HepG2 (cell line): ENCODE measurements around the gene CCDC88A. TPM values are rescaled to one million over a fixed set of nuclear protein-coding genes. Genes with fewer than 3 reads are reported as not detected.

Experiments used
- AFF4 ChIP-seq: sonication (generic); formaldehyde crosslinking; IDR thresholded peaks from 2 replicates; pipeline ENCODE4 v1.4.0; 2020; ENCODE audit warnings: missing genetic modification reagents
- ATM ChIP-seq: fragments of 450-650 bp; IDR thresholded peaks from 2 replicates; pipeline ENCODE4 v1.7.1; 2017; ENCODE audit warnings: mild to moderate bottlenecking, borderline replicate concordance
- GABPA ChIP-seq, 2 experiments: IDR thresholded peaks; 2 replicates each; pipeline ENCODE4 v1.6.1; 2011 to 2016; ENCODE audit warnings: low read depth in 2 of 2, low read length in 1 of 2, missing biosample characterization in 1 of 2, missing genetic modification characterization in 1 of 2
- GATA4 ChIP-seq: sonication (generic); IDR thresholded peaks from 2 replicates; pipeline ENCODE4 v1.6.1; 2016; ENCODE audit warnings: antibody characterized with exemption, low read depth, borderline replicate concordance
- KAT2B ChIP-seq: fragments of 150-350 bp; IDR thresholded peaks from 2 replicates; pipeline ENCODE4 v1.6.1; 2014; ENCODE audit warnings: low read depth, low read length, borderline replicate concordance
- PAXIP1 ChIP-seq: sonication (generic); formaldehyde crosslinking; conservative IDR thresholded peaks from 2 replicates; pipeline ENCODE4 v1.4.0; 2020; ENCODE audit warnings: mild to moderate bottlenecking, missing genetic modification reagents, moderate library complexity
- PHF20 ChIP-seq: sonication (generic); formaldehyde crosslinking; IDR thresholded peaks from 2 replicates; pipeline ENCODE4 v1.5.0; 2020; ENCODE audit warnings: mild to moderate bottlenecking, missing genetic modification reagents
- SIX4 ChIP-seq: sonication (generic); formaldehyde crosslinking; IDR thresholded peaks from 2 replicates; pipeline ENCODE4 v1.4.0; 2020; ENCODE audit warnings: missing genetic modification reagents
- STAT5B ChIP-seq: sonication (generic); formaldehyde crosslinking; IDR thresholded peaks from 2 replicates; pipeline ENCODE4 v1.4.0; 2020; ENCODE audit warnings: missing genetic modification reagents
- TARDBP ChIP-seq: sonication (generic); formaldehyde crosslinking; IDR thresholded peaks from 2 replicates; pipeline ENCODE4 v1.8.0; 2022; ENCODE audit warnings: mild to moderate bottlenecking, missing genetic modification reagents
- ZBTB10 ChIP-seq: sonication (generic); formaldehyde crosslinking; IDR thresholded peaks from 2 replicates; pipeline ENCODE4 v1.4.0; 2020; ENCODE audit warnings: missing genetic modification reagents, borderline replicate concordance
- ZBTB26 ChIP-seq: IDR thresholded peaks from 2 replicates; pipeline ENCODE4 v1.6.1; 2016; ENCODE audit warnings: missing compliant biosample characterization, missing genetic modification reagents, borderline replicate concordance
- ZNF317 ChIP-seq: sonication (generic); formaldehyde crosslinking; IDR thresholded peaks from 2 replicates; pipeline ENCODE4 v1.5.0; 2020; ENCODE audit warnings: mild to moderate bottlenecking, missing genetic modification reagents
- ZNF33A ChIP-seq: sonication (generic); formaldehyde crosslinking; IDR thresholded peaks from 2 replicates; pipeline ENCODE4 v1.5.1; 2020; ENCODE audit warnings: missing genetic modification reagents, mild to moderate bottlenecking, moderate library complexity, borderline replicate concordance
- ZNF550 ChIP-seq: sonication (generic); formaldehyde crosslinking; IDR thresholded peaks from 2 replicates; pipeline ENCODE4 v1.4.0; 2020; ENCODE audit warnings: mild to moderate bottlenecking, missing genetic modification reagents, borderline replicate concordance
- ZNF567 ChIP-seq: sonication (generic); formaldehyde crosslinking; IDR thresholded peaks from 2 replicates; pipeline ENCODE4 v1.8.1; 2023; ENCODE audit warnings: mild to moderate bottlenecking, missing genetic modification reagents, borderline replicate concordance
- ZNF777 ChIP-seq: sonication (generic); formaldehyde crosslinking; IDR thresholded peaks from 2 replicates; pipeline ENCODE4 v1.4.0; 2020; ENCODE audit warnings: missing genetic modification reagents
- polyA plus RNA-seq, 8 experiments: library from polyadenylated mRNA; depleted of rRNA in 3 of 8; stranded (reverse) in 7 of 8; unstranded in 1 of 8; fragments of >200 nt; fragmentation: Illumina TruSeq in 4 of 8; extraction: Trizol in 4 of 8; gene quantifications; 2 replicates each; pipeline versions ENCODE4 v1.2.1 to v1.2.3, GENCODE V29; 2011 to 2016; ENCODE audit warnings: low read depth in 4 of 8, missing spikeins in 1 of 8, mixed read lengths in 1 of 8; ENCODE audit not compliant: insufficient read depth in 1 of 8
- total RNA-seq, 5 experiments: library from RNA; depleted of rRNA; stranded (reverse); fragments of >200 nt; fragmentation: Illumina TruSeq; extraction: Trizol; gene quantifications; 2 replicates each; pipeline ENCODE4 v1.2.3, GENCODE V29; 2016; ENCODE audit warnings: low read depth in 1 of 5

CCDC88A gene
- total and polyA plus RNA-seq, 2 of the 13 experiments (the other 11 are each of a cell fraction or from before 2014, with no cell fraction given), result 43.2 to 84.1 TPM

GRCh38 chr2:55268907-55269644, 150.6 kb downstream of the CCDC88A start, which contains the start of gene MTIF2 (continued):
- peak; percentile 58; the same call in 1 of the 2 replicates for TF ChIP-seq AFF4 (CRISPR knock-in tag)
- TF ChIP-seq ZBTB10 (CRISPR knock-in tag), result no peak
- TF ChIP-seq PAXIP1 (CRISPR knock-in tag), result peak; percentile 81
- peak; percentile 74 for TF ChIP-seq ZNF567
- peak; percentile 100 for TF ChIP-seq PHF20 (CRISPR knock-in tag)
- TF ChIP-seq ATM, result no peak
- no peak; the same call in 1 of the 2 replicates for TF ChIP-seq STAT5B (CRISPR knock-in tag)
- TF ChIP-seq GATA4, result peak; percentile 77; the same call in 1 of the 2 replicates
- TF ChIP-seq ZNF33A (CRISPR knock-in tag), result no peak
- peak; percentile 71; the same call in 1 of the 2 replicates for TF ChIP-seq ZNF777
- TF ChIP-seq SIX4, result 0 out of 2 replicates have a peak, but pooled peaks have one; percentile 38
- peak; percentile 93 for TF ChIP-seq ZNF317 (CRISPR knock-in tag)
- no peak for TF ChIP-seq KAT2B
- TF ChIP-seq TARDBP (CRISPR knock-in tag), result peak; percentile 99
- TF ChIP-seq ZBTB26 (CRISPR knock-in tag), result peak; percentile 93; the same call in 1 of the 2 replicates
- peak; percentile 95 for TF ChIP-seq ZNF550
- TF ChIP-seq GABPA (IDR thresholded peaks at IDR 0.05; ENCODE audit: low read depth, low read length), result peak; percentile 100
- TF ChIP-seq GABPA (CRISPR knock-in tag; IDR thresholded peaks at IDR 0.05; ENCODE audit: low read depth), result peak; percentile 100
